Hematopoietic multipotent progenitor cell treated with erythropoietin and hydrocortisone succinate and interleukin-3 and kit ligand, for 4 days (in vitro differentiated cells): ENCODE measurements around the gene RPL7A.

ENCODE experiments used
- DNase-seq: peaks from one replicate; pipeline ENCODE4 v3.0.0-alpha.2; 2015

RPL7A gene

GRCh38 chr9:133349965-133350616 lies 2.1 kb downstream of the RPL7A start:
- no peak for DNase-seq

GRCh38 chr9:133351526-133351907 lies 3.5 kb downstream of the RPL7A start:
- no peak for DNase-seq

- peak; percentile 91 for DNase-seq
These were observed 4.1 kb downstream of the RPL7A start for GRCh38 chr9:133351908-133352634.

GRCh38 chr9:133352635-133353340 lies 4.8 kb downstream of the RPL7A start:
- DNase-seq: peak; percentile 24

- DNase-seq: peak; percentile 25
These were observed 5.5 kb downstream of the RPL7A start for GRCh38 chr9:133353548-133353947.

GRCh38 chr9:133354766-133355165 lies 6.7 kb downstream of the RPL7A start:
- no peak for DNase-seq

- peak; percentile 56 for DNase-seq
These were observed 7.9 kb downstream of the RPL7A start for GRCh38 chr9:133355881-133356357.

- peak; percentile 96 for DNase-seq
These were observed 8.5 kb downstream of the RPL7A start, which contains the start of the genes SURF1 and SURF2 for GRCh38 chr9:133356391-133357091. Gene SURF1 (minus strand): TSS chr9:133356487. CDS start chr9:133356453, 34 bp downstream. Gene SURF2 (plus strand): TSS chr9:133356550. CDS start chr9:133356593, 43 bp downstream.

GRCh38 chr9:133357656-133358055 lies 9.6 kb downstream of the RPL7A start:
- DNase-seq: no peak

GRCh38 chr9:133359399-133360175 lies 11.6 kb downstream of the RPL7A start:
- peak; percentile 74 for DNase-seq

GRCh38 chr9:133360400-133361393 lies 12.7 kb downstream of the RPL7A start:
- DNase-seq: no peak

GRCh38 chr9:133361507-133362092 lies 13.6 kb downstream of the RPL7A start:
- no peak for DNase-seq

GRCh38 chr9:133362359-133363044 lies 14.5 kb downstream of the RPL7A start:
- DNase-seq: peak; percentile 36

GRCh38 chr9:133366435-133366834 lies 18.4 kb downstream of the RPL7A start:
- no peak for DNase-seq

- DNase-seq: no peak
These were observed 19.2 kb downstream of the RPL7A start for GRCh38 chr9:133367221-133367620.

GRCh38 chr9:133367778-133368177 lies 19.8 kb downstream of the RPL7A start:
- DNase-seq: no peak

GRCh38 chr9:133368249-133368881 lies 20.3 kb downstream of the RPL7A start:
- DNase-seq: no peak

- no peak for DNase-seq
These were observed 21.4 kb downstream of the RPL7A start for GRCh38 chr9:133369422-133369821.

- no peak for DNase-seq
These were observed 21.9 kb downstream of the RPL7A start for GRCh38 chr9:133369933-133370332.
